A549 (cell line): ENCODE results near the gene WTAP. TPM values are rescaled to one million over a fixed set of nuclear protein-coding genes. Genes with fewer than 3 reads are reported as not detected.
A peak's percentile ranks its signal among the peaks of the same experiment; 100 is the strongest.

Source experiments
- ATAC-seq, 2 experiments: fragments of 200-7000 bp in 1 of 2; fragments of >200 bp in 1 of 2; cut with Nextera tagmentation in 1 of 2; cut with Tn5 transposase in 1 of 2; 3 replicates each; pipeline versions ENCODE4 v1.8.0 to v1.9.1; 2018 to 2020; ENCODE audit warnings: mild to moderate bottlenecking in 1 of 2, moderate library complexity in 1 of 2
- CTCF ChIA-PET: fragments of 300-600 bp; sonication (Branson Sonifier 250); formaldehyde crosslinking; extraction: SDS; loops from one replicate; lab custom pipeline; 2021; ENCODE audit warnings: antibody characterized with exemption, inconsistent platforms; lab: Yijun Ruan, JAX
- POLR2A ChIA-PET: fragments of 350-600 bp; formaldehyde crosslinking; extraction: SDS; loops from one replicate; lab custom pipeline; 2021; ENCODE audit warnings: antibody characterized with exemption, inconsistent platforms; lab: Yijun Ruan, JAX
- DNase-seq, 2 experiments: peaks; one replicate each; pipeline versions ENCODE4 v3.0.0 to v3.0.0-alpha.2; 2011 to 2016; ENCODE audit warnings: low read depth in 1 of 2, low spot score in 1 of 2
- FAIRE-seq: peaks from 2 replicates; lab custom pipeline; 2011; peaks lifted over from hg19 to GRCh38; lab: Jason Lieb, UNC
- H3K27ac ChIP-seq, 2 experiments: fragments of >200 bp; sonication (Bioruptor Twin); formaldehyde crosslinking; 3 replicates each; pipeline ENCODE4 v1.5.1; 2016 to 2017
- H3K4me1 ChIP-seq: fragments of >200 bp; sonication (Bioruptor Twin); formaldehyde crosslinking; 3 replicates; pipeline ENCODE4 v1.6.1; 2016
- H3K4me2 ChIP-seq: fragments of >200 bp; sonication (Bioruptor Twin); formaldehyde crosslinking; 3 replicates; pipeline ENCODE4 v1.6.1; 2016
- H3K4me3 ChIP-seq: fragments of >200 bp; sonication (Bioruptor Twin); formaldehyde crosslinking; 3 replicates; pipeline ENCODE4 v1.5.1; 2016
- H3K9me3 ChIP-seq: fragments of >200 bp; sonication (Bioruptor Twin); formaldehyde crosslinking; 3 replicates; pipeline ENCODE4 v1.6.1; 2016
- ATOH8 ChIP-seq: fragments of 250-450 bp; sonication (Bioruptor Pico); IDR thresholded peaks from 2 replicates; pipeline ENCODE4 v1.5.0; 2020; ENCODE audit warnings: low read depth, mild to moderate bottlenecking, moderate library complexity
- CBX8 ChIP-seq: fragments of 200-600 bp; sonication (generic); IDR thresholded peaks from 2 replicates; pipeline ENCODE4 v1.6.1; 2016
- CEBPB ChIP-seq, 2 experiments: fragments of >200 bp in 1 of 2; sonication (Bioruptor Twin) in 1 of 2; formaldehyde crosslinking in 1 of 2; IDR thresholded peaks; 2 replicates each; pipeline ENCODE4 v1.6.1; 2012 to 2016
- CTCF ChIP-seq: fragments of >200 bp; sonication (Bioruptor Twin); formaldehyde crosslinking; IDR thresholded peaks from 3 replicates; pipeline ENCODE4 v1.5.1; 2016
- EHMT2 ChIP-seq: fragments of 200-600 bp; sonication (generic); IDR thresholded peaks from 2 replicates; pipeline ENCODE4 v1.6.1; 2016; ENCODE audit warnings: antibody characterized with exemption, low read depth, mild to moderate bottlenecking, moderate library complexity
- FOSL2 ChIP-seq, 2 experiments: fragments of 450-650 bp in 1 of 2; fragments of >200 bp in 1 of 2; sonication (Bioruptor Twin) in 1 of 2; formaldehyde crosslinking; IDR thresholded peaks; 2 replicates each; pipeline versions ENCODE4 v1.5.0 to v1.6.1; 2016 to 2020; ENCODE audit warnings: mild to moderate bottlenecking in 1 of 2, moderate library complexity in 1 of 2
- FOXS1 ChIP-seq: fragments of 250-450 bp; sonication (Bioruptor Pico); IDR thresholded peaks from 2 replicates; pipeline ENCODE4 v1.5.0; 2020; ENCODE audit warnings: mild to moderate bottlenecking, moderate library complexity
- HDAC2 ChIP-seq: fragments of 200-600 bp; sonication (generic); IDR thresholded peaks from 2 replicates; pipeline ENCODE4 v1.6.1; 2016
- HEYL ChIP-seq: fragments of 250-450 bp; sonication (Bioruptor Pico); IDR thresholded peaks from 2 replicates; pipeline ENCODE4 v1.8.0; 2021; ENCODE audit warnings: mild to moderate bottlenecking, moderate library complexity
- KDM5A ChIP-seq: fragments of 200-600 bp; sonication (generic); IDR thresholded peaks from 2 replicates; pipeline ENCODE4 v1.6.1; 2016; ENCODE audit warnings: antibody characterized with exemption, mild to moderate bottlenecking
- MAX ChIP-seq: IDR thresholded peaks from 2 replicates; pipeline ENCODE4 v1.6.1; 2012
- NR3C1 ChIP-seq: fragments of >200 bp; sonication (Bioruptor Twin); formaldehyde crosslinking; IDR thresholded peaks from 3 replicates; pipeline ENCODE4 v1.6.1; 2017
- PHF8 ChIP-seq: fragments of 200-600 bp; sonication (generic); IDR thresholded peaks from 2 replicates; pipeline ENCODE4 v1.6.1; 2016; ENCODE audit warnings: low read depth, mild to moderate bottlenecking, antibody characterized with exemption, moderate library complexity, borderline replicate concordance
- RAD21 ChIP-seq, 2 experiments: fragments of >200 bp in 1 of 2; sonication (Bioruptor Twin) in 1 of 2; formaldehyde crosslinking in 1 of 2; IDR thresholded peaks in 1 of 2; conservative IDR thresholded peaks in 1 of 2; 2 replicates in 1 of 2; 3 replicates in 1 of 2; pipeline ENCODE4 v1.6.1; 2012 to 2018; ENCODE audit warnings: inconsistent platforms in 1 of 2
- RCOR1 ChIP-seq: fragments of 150-350 bp; IDR thresholded peaks from 2 replicates; pipeline ENCODE4 v1.6.1; 2014; ENCODE audit warnings: antibody characterized with exemption, low read length, low read depth
- SMC3 ChIP-seq: fragments of >200 bp; sonication (Bioruptor Twin); formaldehyde crosslinking; IDR thresholded peaks from 3 replicates; pipeline ENCODE4 v1.6.1; 2018; ENCODE audit warnings: inconsistent platforms
- TP53 ChIP-seq: fragments of 250-450 bp; sonication (Bioruptor Pico); IDR thresholded peaks from 2 replicates; pipeline ENCODE4 v1.5.0; 2021; ENCODE audit warnings: mild to moderate bottlenecking, moderate library complexity
- ZC3H11A ChIP-seq: fragments of 450-650 bp; IDR thresholded peaks from 2 replicates; pipeline ENCODE4 v1.6.1; 2014; ENCODE audit warnings: antibody characterized with exemption, mild to moderate bottlenecking
- WGBS: methylation state at CpG from one replicate; pipeline ENCODE4 v1.1.6; 2017; ENCODE audit errors: missing lambda C conversion rate; 5-methylcytosine and 5-hydroxymethylcytosine counted together
- polyA plus RNA-seq, 4 experiments: library from polyadenylated mRNA; depleted of rRNA in 3 of 4; stranded (reverse); fragments of >200 nt; fragmentation: RNase III in 1 of 4; extraction: RNeasy Plus Mini Kit Qiagen cat#74134 plus additional on column Dnase treatment in 1 of 4; gene quantifications; 2 replicates in 3 of 4; 3 replicates in 1 of 4; pipeline ENCODE4 v1.2.3, GENCODE V29; 2011 to 2017

WTAP gene
- polyA plus RNA-seq, 2 of the 4 experiments (the other 2 are of a cell fraction), result 42.4 to 53.2 TPM

GRCh38 chr6:159691133-159691962, 36.0 kb upstream of the WTAP start:
- DNase-seq (peak; percentile 50 to 84), FAIRE-seq (peak; percentile 78), ATAC-seq (0 out of 6 replicates have a peak, but pooled peaks of 1 of the 2 experiments have one; percentile 8)
- TF ChIP-seq FOSL2 (IDR thresholded peaks at IDR 0.05) (no peak), FOSL2 (CRISPR knock-in tag; IDR thresholded peaks at IDR 0.05) (peak; percentile 39; the same call in 1 of the 2 replicates), CEBPB (IDR thresholded peaks at IDR 0.05) (peak; percentile 85 to 87), CTCF (peak; percentile 71), HEYL (CRISPR knock-in tag) (no peak), TP53 (CRISPR knock-in tag) (no peak), SMC3 (peak; percentile 51; the same call in 2 of the 3 replicates), RAD21 (conservative IDR thresholded peaks at IDR 0.05 in 1 of 2, IDR thresholded peaks at IDR 0.05 in 1 of 2) (peak; percentile 75 to 84)
- peaks cover 20% of the 10 kb centered on the region for H3K4me1 ChIP-seq
- no peaks in the 10 kb centered on the region for H3K9me3 ChIP-seq
- WGBS, result 2% methylated on average over 11 of the region's 11 CpGs
- ChIA-PET CTCF (interaction anchor here (0.6 to 5.1 kb wide), 19 partner anchors 9 to 263 kb away, joined by 3 to 29 read pairs (median 4); partner anchors contain the start of gene WTAP), POLR2A (interaction anchor here (1.0 to 3.8 kb wide), 4 partner anchors 10 to 99 kb away, joined by 3 to 29 read pairs (median 10); partner anchors contain the start of genes MRPL18, TCP1 and WTAP)
- H3K27ac ChIP-seq, result peak overlapping the region; percentile 75 to 100
- H3K4me3 ChIP-seq, result peak overlapping the region; percentile 72
- H3K4me2 ChIP-seq, result peak overlapping the region; percentile 97

DNA sequence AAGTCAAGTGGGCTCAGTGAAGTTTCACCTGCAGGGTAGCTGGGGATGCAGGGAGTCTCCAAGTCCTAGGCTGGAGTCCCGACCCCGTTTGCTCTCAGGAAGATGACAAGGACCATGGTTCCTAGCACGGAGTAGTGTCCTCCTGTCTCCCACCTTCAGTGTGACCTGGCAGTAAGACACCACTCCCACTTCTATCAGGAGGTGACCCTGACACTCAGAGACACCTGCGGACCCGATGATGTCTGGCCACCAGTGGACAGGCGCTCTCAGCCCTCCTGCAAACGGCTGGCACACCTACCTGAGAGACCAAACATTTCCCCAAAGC, 35.4 kb upstream of the WTAP start:
- Histone ChIP-seq H3K27ac (peak overlapping the region; percentile 95 to 100; a peak in 5 of 6 replicates), H3K4me3 (peak overlapping the region; percentile 72), H3K4me2 (peak overlapping the region; percentile 97), H3K9me3 (no peaks in the 10 kb centered on the region), H3K4me1 (peaks cover 20% of the 10 kb centered on the region)
- ChIA-PET POLR2A (interaction anchor here (1.4 to 3.8 kb wide), 3 partner anchors 9 to 98 kb away, joined by 7 to 29 read pairs (median 12); partner anchors contain the start of genes MRPL18, TCP1 and WTAP), CTCF (interaction anchor here (0.6 to 5.1 kb wide), 16 partner anchors 9 to 262 kb away, joined by 3 to 29 read pairs (median 5); partner anchors contain the start of gene WTAP)
- DNase-seq, result no peak
- TF ChIP-seq CTCF (no peak), RCOR1 (no peak), EHMT2 (no peak), KDM5A (no peak), CBX8 (no peak), HDAC2 (no peak), NR3C1 (no peak)
- FAIRE-seq, result no peak
- peak in 1 of 2 experiments; percentile 6; a peak in 1 of 6 replicates for ATAC-seq
- 42% methylated on average over 6 of the region's 7 CpGs for WGBS

- Histone ChIP-seq H3K9me3 (no peaks in the 10 kb centered on the region), H3K4me3 (peak overlapping the region; percentile 72), H3K4me2 (peak overlapping the region; percentile 97), H3K4me1 (peaks cover 20% of the 10 kb centered on the region), H3K27ac (peak overlapping the region; percentile 95 to 100)
- no peak for FAIRE-seq
- DNase-seq, result peak in 1 of 2 experiments; percentile 51
- peak; percentile 67 to 68 for ATAC-seq
- TF ChIP-seq ZC3H11A (no peak), FOXS1 (CRISPR knock-in tag) (no peak), ATOH8 (no peak), MAX (peak; percentile 9; the same call in 1 of the 2 replicates), PHF8 (peak; percentile 45; the same call in 1 of the 2 replicates)
- 10% methylated on average over 16 of the region's 66 CpGs for WGBS
- ChIA-PET CTCF (interaction anchor here (0.6 to 5.1 kb wide), 9 partner anchors 11 to 389 kb away, joined by 4 to 29 read pairs (median 8); partner anchors contain the start of gene WTAP), POLR2A (interaction anchor here (1.4 to 3.8 kb wide), 3 partner anchors 9 to 98 kb away, joined by 7 to 29 read pairs (median 12); partner anchors contain the start of genes MRPL18, TCP1 and WTAP)
Observed at GRCh38 chr6:159692303-159693127, 34.8 kb upstream of the WTAP start.
